ENCODE results near the gene SAMD3.

GRCh38 chr6:130156908-130157307 is 65.8 kb downstream of the SAMD3 start:
- TF ChIP-seq RAD21 (IDR thresholded peaks at IDR 0.05; ENCODE audit: low read depth) (no peak), CTCF (IDR thresholded peaks at IDR 0.05 in 2 of 3, conservative IDR thresholded peaks at IDR 0.05 in 1 of 3; ENCODE audit: borderline replicate concordance in 1 of 3, insufficient read depth in 1 of 3, low read depth in 2 of 3, low read length in 2 of 3) (no peak), REST (IDR thresholded peaks at IDR 0.05; ENCODE audit: low read depth) (no peak), EZH2 (IDR thresholded peaks at IDR 0.05) (no peak), POLR2A (IDR thresholded peaks at IDR 0.05; ENCODE audit: borderline replicate concordance, extremely low read depth, insufficient read depth, insufficient read length) (no peak), ZNF274 (IDR thresholded peaks at IDR 0.05; ENCODE audit: low read depth, low read length) (no peak), SRF (IDR thresholded peaks at IDR 0.05; ENCODE audit: low read depth) (no peak), EZH2phosphoT487 (IDR thresholded peaks at IDR 0.05; ENCODE audit: borderline replicate concordance) (no peak), MAX (IDR thresholded peaks at IDR 0.05) (no peak)

All from HCT116 (cell line).